Muscle layer of colon (tissue), 2 donors: ENCODE data around the gene CDK4.
"Not testable (repeated sequence)": the region's sequence is repeated elsewhere in the genome, so short reads cannot be mapped to it uniquely, and the experiment has no call there.

ENCODE experiments used
- H3K27ac ChIP-seq: one replicate; pipeline ENCODE4 v1.7.0; 2013; ENCODE audit warnings: low read depth, mild to moderate bottlenecking, low read length, moderate library complexity
- H3K27me3 ChIP-seq, 2 donors: one replicate each; pipeline ENCODE4 v1.7.0; 2013; ENCODE audit warnings: low read length in 2 of 2, mild to moderate bottlenecking in 2 of 2; ENCODE audit not compliant: insufficient read depth in 2 of 2, control insufficient read depth in 1 of 2
- H3K36me3 ChIP-seq: one replicate; pipeline ENCODE4 v1.7.0; 2013; ENCODE audit warnings: mild to moderate bottlenecking, low read length; ENCODE audit not compliant: insufficient read depth
- H3K4me1 ChIP-seq: one replicate; pipeline ENCODE4 v1.7.0; 2013; ENCODE audit warnings: mild to moderate bottlenecking, low read length; ENCODE audit not compliant: insufficient read depth
- H3K4me3 ChIP-seq, 2 donors: one replicate each; pipeline ENCODE4 v1.7.0; 2013; ENCODE audit warnings: low read length in 2 of 2, low read depth in 1 of 2, mild to moderate bottlenecking in 1 of 2, moderate library complexity in 1 of 2
- H3K9ac ChIP-seq: one replicate; pipeline ENCODE4 v1.7.0; 2013; ENCODE audit warnings: low read length
- H3K9me3 ChIP-seq: one replicate; pipeline ENCODE4 v1.7.0; 2013; ENCODE audit warnings: mild to moderate bottlenecking, low read length
- donor health status: abdominal sarcoma.
- donor health status: Adenocarcinoma of cecum.

CDK4 gene

GRCh38 chr12:57781244-57781643, 29.1 kb upstream of the CDK4 start:
- H3K9ac ChIP-seq, result no peak overlapping the region
- H3K36me3 ChIP-seq, result peaks cover 19% of the 10 kb centered on the region
- H3K9me3 ChIP-seq, result no peaks in the 10 kb centered on the region
- no peak overlapping the region for H3K4me3 ChIP-seq
- no peak overlapping the region for H3K27ac ChIP-seq
- peaks cover 10% of the 10 kb centered on the region for H3K4me1 ChIP-seq
- H3K27me3 ChIP-seq, result no peaks in the 10 kb centered on the region

- peaks cover 14% of the 10 kb centered on the region for H3K36me3 ChIP-seq
- H3K27ac ChIP-seq, result no peak overlapping the region
- H3K9ac ChIP-seq, result no peak overlapping the region
- H3K9me3 ChIP-seq, result no peaks in the 10 kb centered on the region
- no peak overlapping the region for H3K4me3 ChIP-seq
- peaks cover 10% of the 10 kb centered on the region for H3K4me1 ChIP-seq
- H3K27me3 ChIP-seq, result no peaks in the 10 kb centered on the region
Observed at GRCh38 chr12:57780284-57780897, 28.3 kb upstream of the CDK4 start.

- peaks cover 10% of the 10 kb centered on the region for H3K4me1 ChIP-seq
- no peak overlapping the region for H3K9ac ChIP-seq
- no peak overlapping the region for H3K4me3 ChIP-seq
- no peak overlapping the region for H3K27ac ChIP-seq
- peaks cover 10% of the 10 kb centered on the region for H3K36me3 ChIP-seq
- H3K27me3 ChIP-seq, result no peaks in the 10 kb centered on the region
- H3K9me3 ChIP-seq, result no peaks in the 10 kb centered on the region
Observed at GRCh38 chr12:57779736-57780135, 27.6 kb upstream of the CDK4 start.

GRCh38 chr12:57777911-57778310, 25.8 kb upstream of the CDK4 start:
- peaks cover 10% of the 10 kb centered on the region for H3K36me3 ChIP-seq
- no peaks in the 10 kb centered on the region for H3K9me3 ChIP-seq

GRCh38 chr12:57777367-57777766, 25.3 kb upstream of the CDK4 start:
- Histone ChIP-seq H3K4me1 (peaks cover 9% of the 10 kb centered on the region), H3K27ac (no peak overlapping the region), H3K4me3 (no peak overlapping the region), H3K9ac (no peak overlapping the region), H3K9me3 (no peaks in the 10 kb centered on the region), H3K27me3 (no peaks in the 10 kb centered on the region), H3K36me3 (peaks cover 10% of the 10 kb centered on the region)

More at GRCh38 chr12:57777911-57778310, 25.8 kb upstream of the CDK4 start:
- Histone ChIP-seq H3K9ac (no peak overlapping the region), H3K4me3 (no peak overlapping the region), H3K4me1 (peaks cover 10% of the 10 kb centered on the region), H3K27ac (no peak overlapping the region), H3K27me3 (no peaks in the 10 kb centered on the region)

GRCh38 chr12:57776247-57776587, 24.1 kb upstream of the CDK4 start:
- H3K9me3 ChIP-seq, result no peaks in the 10 kb centered on the region
- H3K27me3 ChIP-seq, result no peaks in the 10 kb centered on the region
- H3K9ac ChIP-seq, result no peak overlapping the region

GRCh38 chr12:57775563-57776246, 23.6 kb upstream of the CDK4 start:
- H3K4me3 ChIP-seq, result no peak overlapping the region
- peaks cover 9% of the 10 kb centered on the region for H3K36me3 ChIP-seq
- peaks cover 5% of the 10 kb centered on the region for H3K4me1 ChIP-seq
- H3K27ac ChIP-seq, result no peak overlapping the region
- H3K9ac ChIP-seq, result no peak overlapping the region
- no peaks in the 10 kb centered on the region for H3K9me3 ChIP-seq
- H3K27me3 ChIP-seq, result no peaks in the 10 kb centered on the region

More at GRCh38 chr12:57776247-57776587, 24.1 kb upstream of the CDK4 start:
- Histone ChIP-seq H3K36me3 (peaks cover 10% of the 10 kb centered on the region), H3K4me1 (peaks cover 5% of the 10 kb centered on the region), H3K4me3 (no peak overlapping the region), H3K27ac (no peak overlapping the region)

GRCh38 chr12:57775044-57775443, 22.9 kb upstream of the CDK4 start:
- H3K9me3 ChIP-seq, result no peaks in the 10 kb centered on the region
- H3K4me3 ChIP-seq, result no peak overlapping the region
- H3K4me1 ChIP-seq, result peaks cover 5% of the 10 kb centered on the region
- no peak overlapping the region for H3K27ac ChIP-seq
- H3K36me3 ChIP-seq, result peaks cover 4% of the 10 kb centered on the region
- H3K27me3 ChIP-seq, result no peaks in the 10 kb centered on the region
- H3K9ac ChIP-seq, result no peak overlapping the region

- H3K36me3 ChIP-seq, H3K4me1 ChIP-seq, H3K9ac ChIP-seq, H3K27me3 ChIP-seq, H3K9me3 ChIP-seq, H3K4me3 ChIP-seq, H3K27ac ChIP-seq: not testable (repeated sequence)
Observed at GRCh38 chr12:57774634-57775033, 22.5 kb upstream of the CDK4 start.

GRCh38 chr12:57772429-57773322, 20.6 kb upstream of the CDK4 start, which contains the start of gene EEF1AKMT3:
EEF1AKMT3 (plus strand) TSS chr12:57772614; CDS start chr12:57772725, 111 bp downstream.
- H3K27ac ChIP-seq, result peak within 1 kb of the TSS; percentile 95
- peak within 1 kb of the TSS; percentile 72 to 82 for H3K4me3 ChIP-seq
- peaks cover 5% of the 10 kb centered on the region for H3K4me1 ChIP-seq
- peak within 1 kb of the TSS; percentile 55 for H3K9ac ChIP-seq
- H3K27me3 ChIP-seq, result no peaks in the 10 kb centered on the region
- peaks cover 9% of the 10 kb centered on the region for H3K36me3 ChIP-seq
- no peaks in the 10 kb centered on the region for H3K9me3 ChIP-seq

GRCh38 chr12:57771873-57772428, 19.8 kb upstream of the CDK4 start, which contains the start of gene METTL1:
METTL1 (minus strand) TSS chr12:57772105; CDS start chr12:57772083, 22 bp downstream.
- H3K4me3 ChIP-seq, result peak within 1 kb of the TSS; percentile 72 to 82
- H3K27me3 ChIP-seq, result no peaks in the 10 kb centered on the region
- peak within 1 kb of the TSS; percentile 55 for H3K9ac ChIP-seq
- no peaks in the 10 kb centered on the region for H3K9me3 ChIP-seq
- peaks cover 9% of the 10 kb centered on the region for H3K36me3 ChIP-seq
- peak within 1 kb of the TSS; percentile 95 for H3K27ac ChIP-seq
- H3K4me1 ChIP-seq, result peaks cover 7% of the 10 kb centered on the region
